Small intestine (tissue), 4 donors: ENCODE measurements around the gene DAG1. TPM values are rescaled to one million over a fixed set of nuclear protein-coding genes. Genes with fewer than 3 reads are reported as not detected.

Experiments
- polyA plus RNA-seq, 4 donors: library from polyadenylated mRNA; stranded (reverse) in 3 of 4; unstranded in 1 of 4; fragments of 200-250 nt in 3 of 4; fragments of 120-200 nt in 1 of 4; gene quantifications; one replicate each; pipeline versions ENCODE4 v1.2.1 to v1.2.3, GENCODE V29; 2013
- donor health status: healthy with polysubstance abuse.
- donor health status: Bipolar disorder and iron deficiency.
- donor health status: healthy.

DAG1 gene
- polyA plus RNA-seq, 4 donors: 3.8 to 42.6 (median 23.8) TPM

Other genes starting within 250 kb of the DAG1 start
- gene C3orf62, start 193.0 kb upstream of the DAG1 start, polyA plus RNA-seq: 10 to 100 TPM in 1 of 4 donors, 1 to 10 TPM in 3; 4.5 to 11.1 (median 6.0) TPM
- 10 to 100 TPM; 21.3 to 44.8 (median 24.8) TPM for gene USP4, start 130.2 kb upstream of the DAG1 start, polyA plus RNA-seq
- 100 to 1,000 TPM; 183 to 419 (median 337) TPM for gene GPX1, start 111.9 kb upstream of the DAG1 start, polyA plus RNA-seq
- 100 to 1,000 TPM; 309 to 371 (median 362) TPM for gene RHOA, start 58.3 kb upstream of the DAG1 start, polyA plus RNA-seq
- gene TCTA, start 57.8 kb upstream of the DAG1 start, polyA plus RNA-seq: 10 to 100 TPM; 23.5 to 41.8 (median 32.2) TPM
- gene AMT, start 47.8 kb upstream of the DAG1 start, polyA plus RNA-seq: 10 to 100 TPM; 15.4 to 48.7 (median 27.4) TPM
- gene NICN1, start 40.9 kb upstream of the DAG1 start, polyA plus RNA-seq: 10 to 100 TPM in 1 of 4 donors, 1 to 10 TPM in 3; 2.2 to 14.1 (median 5.4) TPM
- gene BSN, start 84.2 kb downstream of the DAG1 start, polyA plus RNA-seq: under 1 TPM in 3 of 4 donors, not detected in 1; under 0.01 to 0.69 (median 0.64) TPM
- gene APEH, start 204.1 kb downstream of the DAG1 start, polyA plus RNA-seq: 10 to 100 TPM; 66.2 to 87.8 (median 81.9) TPM
- gene MST1, start 219.2 kb downstream of the DAG1 start, polyA plus RNA-seq: 100 to 1,000 TPM; 157 to 488 (median 335) TPM
- 10 to 100 TPM; 31.7 to 59.9 (median 38.0) TPM for gene RNF123, start 219.3 kb downstream of the DAG1 start, polyA plus RNA-seq
- gene AMIGO3, start 249.4 kb downstream of the DAG1 start, polyA plus RNA-seq: 1 to 10 TPM in 1 of 4 donors, under 1 TPM in 2, not detected in 1; 0.81 to 1.1 (median 0.84) TPM